GF-D8 (cell line): ENCODE results near the gene TBX2.

Experiments used
- DNase-seq: peaks from one replicate; lab custom pipeline; 2025; lab: John Stamatoyannopoulos, UW

Gene TBX2

DNA sequence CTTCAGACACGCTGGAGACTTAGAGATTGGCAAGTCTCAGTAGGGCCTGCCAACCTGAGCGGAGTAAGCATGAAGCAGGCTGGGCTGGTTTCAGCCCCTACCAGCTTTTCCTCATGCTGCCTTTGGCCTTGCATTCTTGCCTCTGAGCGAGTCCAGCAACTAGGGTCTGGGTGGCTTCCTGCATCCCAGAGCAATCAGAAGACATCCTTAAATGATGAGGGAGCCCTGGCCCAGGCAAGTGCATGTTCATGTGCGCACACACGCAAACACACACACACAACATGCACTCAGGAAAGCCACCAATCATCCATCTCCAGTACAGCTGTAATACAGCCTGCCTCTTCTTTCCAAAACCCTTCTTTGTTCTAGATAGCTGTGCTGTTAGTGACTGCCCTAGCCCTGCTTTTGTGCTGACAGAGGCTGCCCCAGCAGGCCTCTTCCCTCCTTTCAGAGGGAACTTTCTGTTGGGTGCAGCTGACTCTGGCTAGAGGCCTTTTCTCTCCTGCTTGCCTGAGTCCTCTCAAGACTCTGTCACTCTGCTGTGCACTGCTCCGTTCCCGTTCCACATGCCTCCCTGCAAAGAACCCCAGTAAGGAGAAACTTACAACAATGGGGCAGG lies 30.7 kb upstream of the TBX2 start:
- no peak for DNase-seq

DNA sequence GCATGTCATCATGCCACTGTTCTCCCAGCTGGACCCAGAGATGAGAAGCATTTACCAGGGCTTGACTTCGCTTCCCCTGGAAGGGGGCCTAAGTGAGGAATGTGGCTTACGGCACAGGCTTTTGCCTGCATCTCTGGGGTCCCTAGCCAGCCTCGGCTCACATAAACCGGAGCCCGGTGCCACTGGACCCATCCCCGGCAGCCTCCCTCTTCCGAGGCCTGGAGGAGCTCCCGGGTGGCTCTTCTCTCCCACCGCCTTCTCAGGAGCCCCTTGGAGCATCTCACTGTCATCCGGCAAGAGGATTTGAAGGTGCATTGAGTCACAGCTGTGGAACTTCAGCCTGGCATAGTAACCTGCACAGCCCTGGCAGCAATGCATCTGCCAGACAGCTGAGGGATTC lies 29.9 kb upstream of the TBX2 start:
- DNase-seq = no peak

- no peak for DNase-seq
Observed at GRCh38 chr17:61371179-61371578, 28.5 kb upstream of the TBX2 start.

DNA sequence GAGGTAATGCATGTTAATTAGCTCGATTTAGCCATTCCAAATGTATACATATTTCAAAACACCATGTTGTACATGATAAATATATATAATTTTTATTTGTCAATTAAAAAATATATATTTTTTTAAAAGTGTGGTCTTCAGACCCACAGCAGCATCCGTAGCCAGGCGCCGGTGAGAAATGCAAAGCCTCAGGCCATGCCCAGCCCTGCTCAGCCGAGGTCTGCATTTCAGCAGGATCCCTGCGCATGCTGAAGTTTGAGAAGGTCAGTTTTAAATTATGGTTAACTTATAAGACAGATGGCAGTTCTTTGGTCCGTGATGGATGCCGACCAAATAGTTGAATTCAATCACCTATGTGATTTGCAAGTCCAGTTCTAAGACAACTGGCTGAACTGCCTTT lies 28.0 kb upstream of the TBX2 start:
- DNase-seq = no peak

DNA sequence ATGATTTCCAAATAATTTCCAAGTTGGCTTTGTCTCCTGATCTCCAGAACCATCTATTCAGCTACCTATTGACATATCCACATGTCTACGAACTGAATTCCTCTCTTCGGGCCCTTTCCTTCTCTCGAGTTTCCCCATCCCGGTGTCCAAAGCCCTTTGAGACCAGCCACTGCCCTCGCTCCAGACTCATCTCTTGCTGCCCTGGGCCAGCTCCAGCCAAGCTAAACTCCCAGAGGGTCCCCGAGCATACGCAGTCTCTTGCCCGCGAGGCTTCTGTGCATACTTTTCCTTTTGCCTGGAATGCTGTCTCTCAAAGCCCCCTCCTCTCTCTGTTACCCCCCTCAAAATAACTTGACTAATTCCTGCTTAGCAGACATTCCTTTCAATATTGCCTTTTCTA lies 27.2 kb upstream of the TBX2 start:
- no peak for DNase-seq

DNA sequence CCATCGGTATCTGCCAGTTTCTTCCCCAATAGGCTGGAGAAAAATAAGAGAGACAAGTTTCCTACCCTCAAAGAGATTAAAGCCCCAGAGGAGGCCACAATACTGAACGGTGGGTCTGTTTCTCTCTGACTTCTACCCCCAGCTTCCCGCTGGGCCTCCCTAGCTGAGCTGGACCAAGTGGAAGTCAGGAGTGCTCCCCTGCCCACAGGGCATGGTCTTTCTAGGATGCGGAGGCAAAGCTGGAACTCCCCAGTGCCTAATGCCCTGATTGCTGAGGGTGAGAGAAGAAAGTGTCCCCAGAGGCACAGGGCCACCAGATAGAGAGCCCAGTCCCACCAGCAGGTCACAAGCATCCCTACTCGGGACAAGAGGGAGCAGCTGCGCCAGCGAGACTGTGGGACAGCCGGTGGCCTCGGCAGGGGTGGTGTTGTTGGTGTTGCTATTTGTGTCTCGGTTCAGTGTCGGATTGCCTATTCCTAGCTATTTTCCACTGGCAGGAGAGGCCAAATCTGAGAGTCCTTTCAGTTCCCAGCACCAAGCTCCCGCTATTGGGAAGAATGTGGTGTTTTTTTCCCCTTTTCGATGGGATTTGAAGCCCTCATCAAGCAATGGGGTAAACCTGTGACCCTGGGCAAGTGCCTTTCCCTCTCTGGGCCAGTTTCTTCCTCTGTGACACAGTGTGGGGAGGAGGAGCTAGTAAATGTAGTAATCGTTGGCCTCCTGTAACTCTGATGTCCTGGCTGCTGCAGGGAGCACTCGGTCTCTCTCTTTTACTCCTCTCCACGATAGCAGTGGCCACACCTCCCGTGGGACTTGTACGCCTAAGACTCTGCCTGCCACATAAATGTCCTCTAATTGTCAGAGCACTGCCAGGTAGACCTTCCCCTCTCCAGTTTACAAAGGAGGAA lies 22.5 kb upstream of the TBX2 start:
- no peak for DNase-seq

- no peak for DNase-seq
Observed at GRCh38 chr17:61378658-61379456, 20.8 kb upstream of the TBX2 start.

DNA sequence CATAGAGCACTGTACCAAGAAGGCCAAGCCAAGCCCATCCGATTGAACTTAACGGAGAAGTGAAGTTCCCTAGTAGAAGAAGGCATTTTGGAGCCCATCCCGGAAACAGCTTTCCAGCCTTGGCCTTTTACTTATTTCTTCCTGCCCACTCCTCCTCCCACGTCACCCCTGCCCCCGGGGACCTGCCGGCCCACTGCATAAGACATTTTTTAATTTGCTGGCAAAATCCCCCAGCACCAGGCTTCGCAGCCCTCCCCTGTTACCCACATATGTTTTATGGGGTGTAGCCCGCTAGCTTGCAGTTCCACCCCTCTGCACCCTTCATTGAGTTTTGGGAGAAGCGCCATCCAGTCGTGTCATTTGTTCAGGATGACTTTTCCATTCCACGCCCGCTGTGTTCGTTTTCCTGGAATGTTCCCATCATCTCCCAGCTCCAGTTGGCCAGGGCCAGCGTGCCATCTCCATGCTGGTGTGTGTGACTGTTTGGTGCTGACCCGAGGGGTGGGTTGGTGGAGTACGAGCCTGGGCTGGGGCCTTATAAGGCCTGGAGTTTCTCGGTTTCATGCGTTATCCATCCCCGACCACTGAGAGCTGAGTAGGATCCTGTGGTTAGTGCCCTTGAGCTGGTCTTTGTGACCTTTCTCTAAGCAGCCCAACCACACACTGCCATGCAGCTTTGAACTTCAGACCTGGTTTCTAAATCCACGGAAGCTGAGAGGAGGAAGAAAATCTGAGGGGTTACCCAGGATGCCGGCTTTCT lies 20.0 kb upstream of the TBX2 start:
- no peak for DNase-seq

DNA sequence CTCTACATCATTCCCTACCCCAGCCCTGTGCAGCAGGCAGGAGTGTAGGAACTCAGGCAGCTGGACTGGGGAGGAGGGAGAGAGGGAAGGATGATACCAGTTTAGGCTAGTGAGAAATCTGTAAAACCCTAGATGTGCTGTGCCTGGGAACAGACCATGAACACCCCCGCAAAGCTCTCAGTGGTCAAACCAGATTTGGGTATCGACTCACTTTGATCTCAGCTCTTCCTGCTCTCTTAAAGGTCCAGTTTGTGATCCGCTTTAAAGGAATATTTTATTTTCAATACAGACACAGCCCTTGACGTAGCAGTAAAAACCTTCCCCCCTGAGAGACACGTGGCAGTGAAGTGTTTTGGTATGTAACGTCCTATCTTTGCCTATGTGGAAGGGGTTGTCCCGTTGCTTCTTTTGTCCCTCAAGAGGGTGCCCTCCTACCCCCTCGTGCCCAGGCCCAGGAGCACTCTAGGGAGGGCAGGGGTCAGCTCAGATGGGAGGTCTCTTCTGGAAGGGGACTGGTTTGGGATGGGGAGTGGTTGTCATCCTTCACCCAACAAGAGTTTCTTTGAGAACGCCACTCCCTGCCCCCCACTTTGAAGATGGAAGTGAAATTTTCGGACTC lies 19.3 kb upstream of the TBX2 start:
- no peak for DNase-seq

DNA sequence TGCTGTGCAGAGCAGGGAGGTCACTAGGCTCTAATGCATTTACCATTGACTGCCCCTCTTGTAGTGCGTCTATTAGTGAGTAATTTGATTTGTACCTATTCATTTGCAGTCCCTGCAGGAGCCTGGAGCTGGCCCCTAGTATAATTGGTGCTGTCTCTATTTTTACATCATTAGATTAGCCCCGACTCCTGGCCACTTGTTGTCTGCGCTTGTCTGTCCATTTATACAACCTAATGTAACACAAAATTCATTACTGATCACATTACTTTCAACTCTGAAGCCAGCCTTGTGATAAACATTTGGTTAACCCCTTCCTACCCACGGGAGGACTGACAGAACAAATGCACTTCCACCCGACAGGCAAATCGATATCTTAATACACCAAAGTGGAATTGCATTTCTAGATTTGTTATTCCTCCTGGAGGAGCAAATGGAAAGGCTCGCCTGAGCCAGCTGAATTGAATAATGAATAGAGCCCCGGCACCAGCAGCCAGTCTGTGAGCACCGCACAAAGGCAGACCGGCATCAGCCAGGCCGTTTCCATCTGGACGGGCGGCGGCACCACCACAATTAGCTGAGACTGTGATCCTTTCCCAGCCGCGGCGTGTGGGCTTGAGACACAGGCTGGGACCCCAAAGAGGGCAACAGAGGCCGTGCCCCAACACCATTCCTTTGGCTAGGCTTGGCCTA lies 18.7 kb upstream of the TBX2 start:
- no peak for DNase-seq

DNA sequence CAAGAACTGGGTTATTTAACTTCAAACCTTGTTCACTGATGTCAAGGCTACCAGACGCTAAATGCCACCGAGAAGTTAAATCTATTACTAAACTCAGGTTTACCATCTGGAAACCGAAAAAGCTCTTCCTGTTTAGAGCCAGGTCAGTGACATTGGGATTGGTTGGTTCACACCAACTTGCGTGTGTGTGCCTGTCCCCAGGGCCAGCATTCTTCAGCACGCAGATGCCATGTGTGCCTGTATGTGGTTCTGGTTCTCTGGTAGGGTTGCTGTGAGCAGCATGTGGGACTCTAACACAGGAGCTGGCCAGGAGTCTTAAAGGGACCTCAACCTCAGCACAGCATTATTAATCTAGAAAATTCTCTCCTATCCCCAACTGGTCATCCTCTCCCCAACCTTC lies 18.1 kb upstream of the TBX2 start:
- no peak for DNase-seq

DNA sequence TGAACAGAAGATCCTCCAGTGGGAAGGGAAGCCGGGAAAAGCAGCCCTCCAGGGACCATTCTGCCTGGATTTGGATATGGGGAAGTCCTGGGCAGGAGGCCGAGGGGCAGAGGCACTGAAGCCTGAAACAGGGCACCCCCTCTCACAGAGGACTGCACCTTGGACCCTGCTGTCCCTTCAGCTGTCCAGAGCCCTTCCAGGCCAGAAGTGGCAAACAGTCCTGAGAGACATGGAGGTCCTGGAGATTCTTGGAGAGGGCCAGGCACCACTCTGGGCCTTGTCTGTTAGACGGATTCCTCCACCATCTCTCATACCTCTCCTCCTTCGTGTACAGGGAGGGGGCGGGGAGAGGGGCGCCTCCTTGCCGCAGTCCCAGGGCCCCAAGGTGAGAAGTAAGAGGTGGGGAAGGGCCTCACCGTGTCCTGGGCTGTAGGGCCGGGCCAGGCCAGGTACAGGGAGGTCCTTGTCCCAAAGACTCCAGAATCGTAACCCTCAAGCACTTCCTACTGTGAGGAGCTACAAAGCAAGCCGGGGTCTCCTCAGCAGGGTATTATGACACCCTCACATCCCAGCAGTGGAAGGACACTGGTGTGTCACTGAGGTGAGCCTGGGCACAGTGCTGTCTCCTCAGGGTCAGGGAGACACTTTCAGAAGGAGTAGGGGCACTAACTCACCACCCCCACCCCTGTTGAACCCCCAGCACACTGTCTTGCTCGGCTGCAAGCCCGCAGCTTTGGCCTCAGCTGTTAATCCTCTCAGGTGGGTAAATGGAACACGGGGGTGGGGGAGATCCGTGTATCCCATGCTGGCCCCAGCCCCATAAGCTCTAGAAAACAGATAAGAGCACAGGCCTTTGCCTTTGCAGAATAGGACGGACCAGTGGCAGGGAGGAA lies 16.6 kb upstream of the TBX2 start:
- DNase-seq = no peak

DNA sequence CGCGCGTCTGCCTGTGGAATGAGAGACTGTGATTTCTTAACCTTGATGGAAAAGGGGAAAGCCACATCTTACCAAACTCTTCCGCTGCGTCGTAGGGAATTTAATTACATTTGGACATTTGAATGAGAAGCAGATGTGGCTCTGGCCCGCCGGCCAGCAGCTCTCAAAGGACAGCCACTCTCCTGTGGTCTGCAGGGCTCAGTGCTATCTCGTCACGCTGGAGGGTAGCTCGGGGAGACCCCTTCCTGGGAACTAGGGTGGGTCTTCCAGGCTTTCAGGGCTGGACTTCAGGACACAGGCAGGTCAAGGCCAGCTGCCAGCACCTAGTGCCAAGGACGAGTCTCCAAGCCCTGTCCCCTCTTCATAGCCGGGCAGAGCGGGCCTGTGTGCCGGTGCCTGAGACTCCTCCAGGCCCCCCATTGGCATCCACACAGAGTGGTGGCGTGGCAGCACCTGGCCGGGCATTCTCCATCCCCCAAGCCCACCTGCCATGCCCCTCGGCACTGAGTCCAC lies 15.9 kb upstream of the TBX2 start:
- no peak for DNase-seq

DNA sequence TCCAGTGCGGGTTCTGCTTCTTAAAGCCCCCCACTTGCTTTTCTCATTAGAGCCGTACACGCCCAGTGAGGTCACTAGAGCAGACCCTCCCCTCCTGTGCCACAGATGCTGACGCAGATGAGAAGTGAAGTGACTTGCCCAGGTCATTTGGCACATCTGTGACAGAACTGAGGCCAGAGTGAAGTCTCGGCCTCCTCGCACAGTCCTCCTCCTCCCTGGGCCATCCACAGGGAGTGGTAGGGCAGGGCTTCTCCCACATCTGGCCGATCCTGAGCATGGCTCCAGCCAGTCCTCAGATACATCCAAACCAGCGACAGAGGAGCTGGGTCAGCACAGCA lies 15.3 kb upstream of the TBX2 start:
- no peak for DNase-seq

DNA sequence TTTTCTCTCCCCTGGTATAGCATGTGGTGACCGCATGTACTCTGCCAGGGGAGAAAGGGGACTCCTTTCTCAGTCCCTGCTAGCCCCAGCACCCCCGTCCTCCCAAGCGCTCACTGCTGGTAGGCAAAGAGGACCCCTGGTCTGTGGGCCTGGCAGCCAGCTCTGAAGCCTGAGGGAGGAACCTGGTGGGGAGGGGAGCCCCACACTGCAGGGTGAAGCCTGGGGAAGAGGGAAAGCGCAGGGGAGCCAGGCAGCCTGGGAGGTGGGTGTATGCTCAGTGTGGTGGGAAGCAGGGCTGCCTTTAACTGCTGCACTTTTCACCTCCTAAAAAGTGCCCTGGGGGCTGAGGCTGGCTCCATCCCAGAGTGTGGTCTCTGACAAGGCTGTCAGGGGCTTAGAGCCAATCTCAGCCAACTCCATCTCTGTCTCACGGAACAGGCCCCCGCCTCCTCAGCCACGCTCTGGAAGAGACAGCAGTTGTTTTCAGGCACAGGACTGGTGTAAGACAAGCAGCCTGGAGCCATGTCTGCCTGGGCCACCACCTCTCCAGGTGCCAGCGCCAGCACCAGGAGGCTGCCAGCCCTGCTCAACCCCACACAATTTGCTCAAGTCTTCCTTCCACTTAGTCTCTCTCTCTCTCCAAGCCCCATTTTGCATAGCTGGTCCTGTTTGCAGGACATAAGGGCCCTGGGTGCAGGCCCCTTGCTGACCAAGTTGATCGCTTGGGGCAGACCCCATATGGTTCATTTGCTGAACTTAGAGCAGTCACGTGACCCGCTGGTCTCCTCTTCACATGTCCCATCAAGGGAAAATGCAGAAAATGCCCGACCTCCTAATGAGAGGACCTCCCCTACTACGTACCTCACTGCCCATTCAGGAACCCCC lies 14.7 kb upstream of the TBX2 start:
- DNase-seq = no peak

DNA sequence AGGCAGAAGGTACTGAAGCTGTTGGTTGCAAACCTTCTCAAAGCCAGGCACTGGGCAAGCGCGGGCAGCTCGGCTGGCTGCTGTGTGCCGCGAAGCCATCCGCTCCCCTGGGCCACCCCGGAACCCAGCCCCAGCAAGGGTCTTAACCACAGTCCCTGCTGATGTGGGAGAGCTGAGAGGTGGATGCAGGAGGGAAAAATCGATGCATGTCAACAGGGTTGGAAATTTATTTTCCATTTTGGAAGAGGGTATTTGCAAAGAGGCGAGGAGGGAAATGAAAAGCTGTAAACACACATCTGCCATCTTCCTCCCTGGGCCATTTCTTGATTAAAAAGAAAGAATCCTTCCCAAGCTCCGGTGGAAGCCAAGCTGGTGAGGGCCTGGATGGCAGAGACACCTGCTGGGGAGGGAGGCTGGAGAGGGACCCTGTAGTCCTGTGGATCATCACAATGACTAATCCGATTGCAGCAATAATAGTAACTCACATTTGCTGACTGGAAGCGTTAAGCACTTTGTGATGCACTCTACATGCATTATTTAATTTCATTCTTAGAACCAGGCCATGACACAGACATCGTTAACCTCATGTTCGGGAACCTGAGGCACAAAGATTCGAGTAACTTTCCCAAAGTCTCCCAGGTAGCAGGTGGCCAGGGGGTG lies 13.9 kb upstream of the TBX2 start:
- DNase-seq = no peak

DNA sequence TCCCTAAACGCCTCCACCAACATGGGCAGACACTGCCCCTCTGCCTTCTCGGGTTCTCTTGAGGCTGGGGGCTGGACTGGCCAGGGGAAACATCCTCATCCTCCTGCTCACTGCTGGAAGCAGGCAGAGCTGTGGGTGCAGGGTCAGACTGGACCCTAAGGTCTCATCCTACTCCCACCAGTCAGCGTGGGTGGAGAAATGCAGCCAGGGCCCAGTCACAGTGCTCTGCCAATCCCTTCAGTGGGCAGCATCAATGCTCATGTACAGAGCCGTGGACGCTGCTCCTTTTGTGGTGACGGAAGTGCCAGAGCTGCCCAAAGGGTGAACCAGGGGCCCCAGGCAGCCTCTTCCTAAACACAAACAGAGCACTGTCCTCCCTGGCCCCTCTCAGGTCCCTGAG lies 13.4 kb upstream of the TBX2 start:
- no peak for DNase-seq

- no peak for DNase-seq
Observed at GRCh38 chr17:61387011-61387410, 12.6 kb upstream of the TBX2 start.
